Measurements from ENCODE around the gene TXNDC12.

TXNDC12 gene

DNA sequence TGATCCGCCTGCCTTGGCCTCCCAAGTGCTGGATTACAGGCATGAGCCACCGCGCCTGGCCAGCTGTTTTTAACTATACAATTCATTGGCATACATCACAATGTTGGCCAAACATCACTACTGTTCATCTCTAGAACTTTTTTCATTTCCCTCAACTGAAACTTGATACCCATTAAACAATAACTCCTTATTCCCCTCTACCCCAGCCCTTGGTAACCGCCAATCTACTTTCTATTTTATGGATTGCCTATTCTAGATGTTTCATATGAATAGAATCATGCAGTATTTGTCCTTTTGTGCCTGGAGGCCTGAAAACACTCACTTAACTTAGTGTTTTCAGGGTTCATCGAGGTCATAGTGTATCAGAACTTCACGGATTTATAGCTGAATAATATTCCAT lies 17.3 kb upstream of the TXNDC12 start:
- Histone ChIP-seq H3K4me2 (ENCODE audit: low read depth, low read length, poor library complexity, severe bottlenecking) (no peak overlapping the region), H3K4me3 (ENCODE audit: insufficient read depth, low read length, poor library complexity, severe bottlenecking) (no peak overlapping the region), H4K20me1 (ENCODE audit: low read depth, low read length) (peaks cover 7% of the 10 kb centered on the region; the same call in 1 of the 2 replicates), H3F3A (ENCODE audit: insufficient read depth) (peaks cover 2% of the 10 kb centered on the region), H3K79me2 (ENCODE audit: insufficient read depth, low read length) (peaks cover 56% of the 10 kb centered on the region), H3K27me3 (ENCODE audit: low read length) (no peaks in the 10 kb centered on the region), H3K9me3 (ENCODE audit: insufficient read depth, low read length) (no peaks in the 10 kb centered on the region), H2AFZ (ENCODE audit: low read depth, low read length, severe bottlenecking) (no peak overlapping the region), H3K9me2 (replicated peaks; ENCODE audit: insufficient read depth, low read length) (no peaks in the 10 kb centered on the region), H3K9ac (ENCODE audit: low read length) (no peak overlapping the region), H3K36me3 (ENCODE audit: low read length) (peaks cover 10% of the 10 kb centered on the region; the same call in 1 of the 2 replicates), H3K27ac (ENCODE audit: low read depth, low read length) (no peak overlapping the region)
- TF ChIP-seq, protein P1, sequence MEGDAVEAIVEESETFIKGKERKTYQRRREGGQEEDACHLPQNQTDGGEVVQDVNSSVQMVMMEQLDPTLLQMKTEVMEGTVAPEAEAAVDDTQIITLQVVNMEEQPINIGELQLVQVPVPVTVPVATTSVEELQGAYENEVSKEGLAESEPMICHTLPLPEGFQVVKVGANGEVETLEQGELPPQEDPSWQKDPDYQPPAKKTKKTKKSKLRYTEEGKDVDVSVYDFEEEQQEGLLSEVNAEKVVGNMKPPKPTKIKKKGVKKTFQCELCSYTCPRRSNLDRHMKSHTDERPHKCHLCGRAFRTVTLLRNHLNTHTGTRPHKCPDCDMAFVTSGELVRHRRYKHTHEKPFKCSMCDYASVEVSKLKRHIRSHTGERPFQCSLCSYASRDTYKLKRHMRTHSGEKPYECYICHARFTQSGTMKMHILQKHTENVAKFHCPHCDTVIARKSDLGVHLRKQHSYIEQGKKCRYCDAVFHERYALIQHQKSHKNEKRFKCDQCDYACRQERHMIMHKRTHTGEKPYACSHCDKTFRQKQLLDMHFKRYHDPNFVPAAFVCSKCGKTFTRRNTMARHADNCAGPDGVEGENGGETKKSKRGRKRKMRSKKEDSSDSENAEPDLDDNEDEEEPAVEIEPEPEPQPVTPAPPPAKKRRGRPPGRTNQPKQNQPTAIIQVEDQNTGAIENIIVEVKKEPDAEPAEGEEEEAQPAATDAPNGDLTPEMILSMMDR (IDR thresholded peaks at IDR 0.05; ENCODE audit: insufficient read depth, low read length, poor library complexity, severe bottlenecking) = no peak
- no peak for TF ChIP-seq EZH2phosphoT487 (conservative IDR thresholded peaks at IDR 0.05; ENCODE audit: low read length)

DNA sequence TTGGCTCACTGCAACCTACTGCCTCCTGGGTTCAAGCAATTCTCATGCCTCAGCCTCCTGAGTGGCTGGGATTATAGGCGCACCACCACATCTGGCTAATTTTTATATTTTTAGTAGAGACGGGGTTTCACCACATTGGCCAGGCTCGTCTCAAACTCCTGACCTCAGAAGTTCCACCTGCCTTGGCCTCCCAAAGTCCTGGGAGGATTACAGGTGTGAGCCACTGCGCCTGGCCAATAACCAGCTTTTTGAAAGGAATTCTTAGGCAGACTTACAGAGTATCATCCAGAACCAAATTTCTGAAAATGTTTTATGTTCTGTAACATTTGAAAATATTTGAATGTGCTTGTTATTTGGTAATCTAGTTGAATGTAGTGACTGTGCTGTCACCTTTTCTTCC lies 15.7 kb upstream of the TXNDC12 start:
- Histone ChIP-seq H3K27ac (ENCODE audit: low read depth, low read length) (no peak overlapping the region), H2AFZ (ENCODE audit: low read depth, low read length, severe bottlenecking) (no peak overlapping the region), H3K36me3 (ENCODE audit: low read length) (peaks cover 13% of the 10 kb centered on the region; the same call in 1 of the 2 replicates), H3K4me2 (ENCODE audit: low read depth, low read length, poor library complexity, severe bottlenecking) (no peak overlapping the region), H3K4me3 (ENCODE audit: insufficient read depth, low read length, poor library complexity, severe bottlenecking) (no peak overlapping the region), H3F3A (ENCODE audit: insufficient read depth) (peaks cover 2% of the 10 kb centered on the region), H3K9me2 (replicated peaks; ENCODE audit: insufficient read depth, low read length) (no peaks in the 10 kb centered on the region), H3K27me3 (ENCODE audit: low read length) (no peaks in the 10 kb centered on the region), H3K9me3 (ENCODE audit: insufficient read depth, low read length) (no peaks in the 10 kb centered on the region), H3K79me2 (ENCODE audit: insufficient read depth, low read length) (peaks cover 63% of the 10 kb centered on the region), H3K9ac (ENCODE audit: low read length) (no peak overlapping the region), H4K20me1 (ENCODE audit: low read depth, low read length) (peaks cover 7% of the 10 kb centered on the region; the same call in 1 of the 2 replicates)
- no peak for TF ChIP-seq EZH2phosphoT487 (conservative IDR thresholded peaks at IDR 0.05; ENCODE audit: low read length)
- TF ChIP-seq, protein P1 (IDR thresholded peaks at IDR 0.05; ENCODE audit: insufficient read depth, low read length, poor library complexity, severe bottlenecking) = no peak

DNA sequence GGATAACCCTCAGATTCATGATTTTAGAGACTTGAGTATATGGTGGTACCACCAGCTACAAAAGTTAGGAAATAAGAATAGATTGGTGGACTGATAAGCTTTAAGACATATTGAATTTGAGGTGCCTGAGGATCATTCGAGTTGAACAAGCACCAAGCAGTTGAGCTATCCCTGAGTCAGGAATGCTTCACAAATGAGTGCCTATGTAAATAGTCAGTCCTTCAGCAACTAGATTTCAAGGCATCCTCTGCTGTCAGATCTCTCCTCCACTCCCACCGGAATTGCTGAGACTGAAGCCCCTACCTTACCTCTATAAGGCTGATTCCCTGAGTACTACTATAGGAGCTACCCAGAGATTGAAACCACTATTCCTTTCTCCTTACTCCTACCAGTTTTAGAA lies 8.2 kb upstream of the TXNDC12 start:
- H4K20me1 ChIP-seq (ENCODE audit: low read depth, low read length) = no peaks in the 10 kb centered on the region
- no peaks in the 10 kb centered on the region for H3K27me3 ChIP-seq (ENCODE audit: low read length)
- no peak overlapping the region for H3K4me2 ChIP-seq (ENCODE audit: low read depth, low read length, poor library complexity, severe bottlenecking)
- no peak overlapping the region for H3K4me3 ChIP-seq (ENCODE audit: insufficient read depth, low read length, poor library complexity, severe bottlenecking)
- no peak for TF ChIP-seq EZH2phosphoT487 (conservative IDR thresholded peaks at IDR 0.05; ENCODE audit: low read length)
- TF ChIP-seq, protein P1 (IDR thresholded peaks at IDR 0.05; ENCODE audit: insufficient read depth, low read length, poor library complexity, severe bottlenecking) = no peak
- no peaks in the 10 kb centered on the region for H3K9me2 ChIP-seq (replicated peaks; ENCODE audit: insufficient read depth, low read length)
- no peak overlapping the region for H2AFZ ChIP-seq (ENCODE audit: low read depth, low read length, severe bottlenecking)
- H3F3A ChIP-seq (ENCODE audit: insufficient read depth) = peaks cover 5% of the 10 kb centered on the region
- H3K79me2 ChIP-seq (ENCODE audit: insufficient read depth, low read length) = peaks cover 64% of the 10 kb centered on the region
- H3K36me3 ChIP-seq (ENCODE audit: low read length) = peaks cover 33% of the 10 kb centered on the region; the same call in 1 of the 2 replicates
- no peaks in the 10 kb centered on the region for H3K9me3 ChIP-seq (ENCODE audit: insufficient read depth, low read length)
- H3K27ac ChIP-seq (ENCODE audit: low read depth, low read length) = no peak overlapping the region
- H3K9ac ChIP-seq (ENCODE audit: low read length) = no peak overlapping the region
